VCaP (cell line): ENCODE measurements around the gene CCDC112.

Experiments
- H3K27ac ChIP-seq: fragments of 450-650 bp; 2 replicates; pipeline ENCODE4 v1.5.1; 2017
- TF ChIP-seq, protein P1 (sequence below): fragments of 450-650 bp; conservative IDR thresholded peaks from 2 replicates; pipeline ENCODE4 v1.5.1; 2017; ENCODE audit warnings: mild to moderate bottlenecking, moderate library complexity

CCDC112 gene

DNA sequence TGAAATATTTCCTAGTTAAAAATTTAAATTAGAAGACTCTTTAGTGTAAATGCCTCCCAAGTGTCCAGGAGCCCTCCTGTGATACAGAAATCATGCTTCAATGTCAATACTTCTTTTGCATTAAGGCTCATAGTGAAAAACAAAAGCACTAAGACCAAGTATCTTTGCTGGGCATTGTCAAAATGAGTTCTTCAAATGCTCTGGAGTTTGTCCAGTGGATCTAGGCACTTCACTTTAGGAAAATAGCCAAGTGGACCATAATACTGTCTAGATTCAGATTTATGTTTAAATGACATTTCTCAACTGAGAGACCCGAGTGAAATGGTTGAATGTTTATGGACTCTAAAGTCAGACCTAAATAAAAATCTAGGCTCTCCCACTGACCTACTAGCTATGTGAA is 21.3 kb upstream of the CCDC112 start:
- TF ChIP-seq, protein P1, sequence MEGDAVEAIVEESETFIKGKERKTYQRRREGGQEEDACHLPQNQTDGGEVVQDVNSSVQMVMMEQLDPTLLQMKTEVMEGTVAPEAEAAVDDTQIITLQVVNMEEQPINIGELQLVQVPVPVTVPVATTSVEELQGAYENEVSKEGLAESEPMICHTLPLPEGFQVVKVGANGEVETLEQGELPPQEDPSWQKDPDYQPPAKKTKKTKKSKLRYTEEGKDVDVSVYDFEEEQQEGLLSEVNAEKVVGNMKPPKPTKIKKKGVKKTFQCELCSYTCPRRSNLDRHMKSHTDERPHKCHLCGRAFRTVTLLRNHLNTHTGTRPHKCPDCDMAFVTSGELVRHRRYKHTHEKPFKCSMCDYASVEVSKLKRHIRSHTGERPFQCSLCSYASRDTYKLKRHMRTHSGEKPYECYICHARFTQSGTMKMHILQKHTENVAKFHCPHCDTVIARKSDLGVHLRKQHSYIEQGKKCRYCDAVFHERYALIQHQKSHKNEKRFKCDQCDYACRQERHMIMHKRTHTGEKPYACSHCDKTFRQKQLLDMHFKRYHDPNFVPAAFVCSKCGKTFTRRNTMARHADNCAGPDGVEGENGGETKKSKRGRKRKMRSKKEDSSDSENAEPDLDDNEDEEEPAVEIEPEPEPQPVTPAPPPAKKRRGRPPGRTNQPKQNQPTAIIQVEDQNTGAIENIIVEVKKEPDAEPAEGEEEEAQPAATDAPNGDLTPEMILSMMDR, result no peak
- no peak overlapping the region for H3K27ac ChIP-seq

DNA sequence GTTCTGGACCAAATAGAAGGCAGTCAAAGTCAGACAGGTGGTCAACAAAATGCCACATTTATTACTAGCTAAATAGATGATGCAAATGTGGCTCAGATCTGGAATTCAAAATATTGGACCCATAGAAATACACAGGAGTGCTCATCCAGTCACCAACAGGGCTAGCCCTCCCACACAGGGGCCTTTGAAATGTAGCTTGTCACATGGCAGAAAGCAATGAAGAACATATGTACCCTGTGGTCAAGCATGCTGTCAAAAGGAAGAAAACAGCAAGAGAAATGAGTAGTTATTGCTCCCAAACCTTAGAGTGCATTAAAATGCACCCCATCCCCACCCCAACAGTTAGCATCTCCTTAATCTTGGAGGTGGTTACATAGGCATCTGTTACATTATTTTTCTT is 20.9 kb upstream of the CCDC112 start:
- TF ChIP-seq, protein P1, result no peak
- H3K27ac ChIP-seq, result no peak overlapping the region

DNA sequence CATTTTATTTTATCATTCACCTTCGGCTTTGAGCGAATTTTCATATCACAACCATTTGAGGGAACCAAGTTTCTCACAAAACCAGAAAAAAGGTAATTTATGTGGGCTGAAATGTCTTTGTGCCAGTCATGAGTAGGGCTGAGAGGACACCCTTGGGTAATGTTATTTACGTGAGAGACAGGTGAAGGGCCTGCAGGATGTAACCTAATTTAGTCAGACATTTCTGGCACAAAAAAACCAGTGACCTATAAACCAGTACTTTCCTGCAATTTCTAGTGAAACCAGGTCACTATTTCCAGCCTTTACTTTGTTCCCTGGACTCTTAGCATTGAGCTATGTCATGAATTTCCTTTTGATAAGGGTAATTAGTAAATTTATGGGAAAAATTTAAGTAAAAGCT is 17.2 kb upstream of the CCDC112 start:
- no peak overlapping the region for H3K27ac ChIP-seq
- TF ChIP-seq, protein P1, result no peak

DNA sequence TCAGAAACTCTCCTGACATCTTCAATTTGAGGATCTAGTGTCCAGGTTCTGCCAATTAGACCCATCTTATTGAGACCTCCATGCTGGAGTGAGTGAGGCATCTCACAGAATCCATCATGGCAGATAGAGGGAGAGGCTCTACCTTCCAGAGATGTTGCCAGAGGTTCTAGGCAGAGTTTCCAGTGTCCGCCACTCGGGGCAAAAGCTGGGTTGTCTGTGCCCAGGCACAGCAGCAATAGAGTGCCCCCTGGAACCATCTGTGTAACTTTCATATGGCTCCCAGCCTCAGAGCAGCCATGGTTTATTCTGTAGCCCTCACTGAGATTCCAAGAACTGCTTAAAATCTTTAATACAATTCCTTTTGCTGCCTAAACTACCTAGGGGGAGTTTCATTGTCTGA is 16.6 kb upstream of the CCDC112 start:
- TF ChIP-seq, protein P1, result no peak
- no peak overlapping the region for H3K27ac ChIP-seq

DNA sequence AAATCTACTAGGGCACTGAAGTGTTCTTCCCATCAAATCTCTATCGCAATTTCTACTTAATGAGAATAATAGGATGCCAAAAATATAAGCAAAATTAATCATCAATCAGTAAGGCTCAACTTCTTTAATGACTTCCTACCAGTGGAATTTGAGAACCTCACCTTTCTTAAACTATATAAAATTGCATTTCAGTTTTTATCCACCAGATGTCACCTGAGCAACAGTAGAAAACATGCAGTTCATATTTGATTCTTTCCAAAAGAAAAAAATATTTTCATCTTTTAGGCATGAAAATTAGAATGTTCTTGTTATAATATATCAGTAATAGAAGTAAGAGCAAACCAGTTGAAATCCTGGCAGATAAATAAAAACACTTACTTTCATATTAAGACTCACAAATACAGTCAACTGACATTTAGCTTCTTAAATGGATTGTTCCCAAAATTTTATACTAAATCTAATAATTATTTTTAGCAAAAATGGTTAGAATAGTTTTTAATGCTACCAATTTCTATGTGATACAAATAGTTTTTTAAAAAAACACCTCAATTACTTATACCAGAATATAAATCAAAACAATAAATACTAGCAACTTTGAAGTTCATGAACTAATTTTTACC is 13.4 kb upstream of the CCDC112 start:
- TF ChIP-seq, protein P1, result peak; percentile 82
- H3K27ac ChIP-seq, result no peak overlapping the region

DNA sequence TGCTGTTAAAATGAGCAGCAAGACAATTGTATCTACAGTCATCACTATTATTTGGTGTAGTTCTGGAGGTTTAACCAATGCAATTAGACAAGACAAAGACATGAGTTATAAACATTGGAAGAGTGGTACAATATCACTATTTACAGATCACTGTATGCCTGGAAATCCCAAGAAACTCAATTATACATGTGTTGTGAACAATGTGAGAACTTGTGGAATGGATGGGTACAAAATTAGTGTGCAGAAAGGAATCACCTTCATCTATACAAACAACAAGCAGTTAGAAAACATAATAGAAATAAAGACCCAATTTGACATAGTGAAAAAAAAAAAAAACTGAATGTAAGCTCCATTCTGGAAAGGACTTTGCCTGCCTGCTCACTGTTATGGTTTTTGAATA is 12.4 kb upstream of the CCDC112 start:
- TF ChIP-seq, protein P1, result no peak
- no peak overlapping the region for H3K27ac ChIP-seq

DNA sequence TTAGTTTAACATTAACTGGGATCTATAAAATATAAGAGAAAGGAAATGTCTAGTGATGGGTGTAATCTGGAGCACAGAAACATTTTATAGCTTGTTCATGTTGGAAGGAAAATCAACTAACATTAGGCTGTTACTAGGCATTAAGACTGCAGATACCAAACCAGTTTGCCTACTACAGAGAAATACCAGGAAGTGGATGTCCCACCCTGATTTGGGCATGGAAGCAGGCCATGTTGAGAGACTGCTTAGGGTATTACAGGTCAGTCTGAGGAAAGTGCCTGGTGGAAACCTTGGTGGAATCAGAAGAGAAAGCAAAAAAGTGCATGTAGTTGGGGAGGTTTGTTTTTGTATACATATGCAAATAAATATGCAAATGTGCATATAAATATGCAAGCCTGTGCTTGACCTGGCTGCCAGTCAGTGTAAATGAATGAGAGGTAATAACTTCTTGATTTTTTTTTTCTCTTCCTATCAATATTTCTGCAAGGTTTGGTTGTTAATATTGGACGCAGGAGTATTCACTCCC is 9.6 kb upstream of the CCDC112 start:
- H3K27ac ChIP-seq, result peak overlapping the region; percentile 70
- TF ChIP-seq, protein P1, result no peak
